Memory B cell (primary cell): ENCODE data around the gene RALGAPA2.
A peak's percentile ranks its signal among the peaks of the same experiment; 100 is the strongest.

ENCODE experiments used
- ATAC-seq: fragments of 150-1000 bp; cut with Tn5 transposase; 2 replicates; pipeline ENCODE4 v1.10.0; 2021; ENCODE audit warnings: low read depth, mild to moderate bottlenecking, moderate library complexity
- DNase-seq, 2 donors: peaks; one replicate each; pipeline ENCODE4 v3.0.0; 2022; ENCODE audit warnings: low spot score in 2 of 2
- H3K27ac Mint-ChIP-seq: one replicate; pipeline ENCODE4 v1.8.0; 2022; ENCODE audit warnings: mild to moderate bottlenecking, moderate library complexity, mixed read lengths
- H3K27me3 Mint-ChIP-seq: one replicate; pipeline ENCODE4 v1.8.0; 2022; ENCODE audit warnings: mixed read lengths
- H3K36me3 Mint-ChIP-seq: one replicate; pipeline ENCODE4 v1.8.0; 2022; ENCODE audit warnings: mild to moderate bottlenecking, mixed read lengths
- H3K4me1 Mint-ChIP-seq: one replicate; pipeline ENCODE4 v1.8.0; 2022; ENCODE audit warnings: mixed read lengths
- H3K4me3 Mint-ChIP-seq: one replicate; pipeline ENCODE4 v1.8.0; 2022; ENCODE audit warnings: mild to moderate bottlenecking, moderate library complexity, mixed read lengths
- H3K9me3 Mint-ChIP-seq: one replicate; pipeline ENCODE4 v1.8.0; 2022; ENCODE audit warnings: mixed read lengths

Gene RALGAPA2

GRCh38 chr20:20482453-20482852, 230.0 kb downstream of the RALGAPA2 start:
- Mint-ChIP-seq H3K27me3 (no peaks in the 10 kb centered on the region), H3K27ac (no peak overlapping the region), H3K9me3 (peaks cover 4% of the 10 kb centered on the region), H3K4me1 (no peaks in the 10 kb centered on the region), H3K36me3 (peaks cover 18% of the 10 kb centered on the region), H3K4me3 (no peak overlapping the region)
- DNase-seq (no peak), ATAC-seq (no peak)

GRCh38 chr20:20480689-20481088, 231.8 kb downstream of the RALGAPA2 start:
- no peaks in the 10 kb centered on the region for H3K4me1 Mint-ChIP-seq
- peaks cover 14% of the 10 kb centered on the region for H3K36me3 Mint-ChIP-seq
- ATAC-seq = no peak
- H3K9me3 Mint-ChIP-seq = no peaks in the 10 kb centered on the region
- H3K4me3 Mint-ChIP-seq = no peak overlapping the region
- H3K27ac Mint-ChIP-seq = no peak overlapping the region
- DNase-seq = no peak
- H3K27me3 Mint-ChIP-seq = no peaks in the 10 kb centered on the region

- no peak for ATAC-seq
- H3K27me3 Mint-ChIP-seq = no peaks in the 10 kb centered on the region
These were observed 232.3 kb downstream of the RALGAPA2 start for GRCh38 chr20:20480126-20480525.

GRCh38 chr20:20477444-20478041, 234.9 kb downstream of the RALGAPA2 start:
- Mint-ChIP-seq H3K27ac (no peak overlapping the region), H3K36me3 (peaks cover 22% of the 10 kb centered on the region)

More at GRCh38 chr20:20480126-20480525, 232.3 kb downstream of the RALGAPA2 start:
- Mint-ChIP-seq H3K4me1 (no peaks in the 10 kb centered on the region), H3K4me3 (no peak overlapping the region), H3K9me3 (no peaks in the 10 kb centered on the region), H3K36me3 (peaks cover 17% of the 10 kb centered on the region), H3K27ac (no peak overlapping the region)
- no peak for DNase-seq

GRCh38 chr20:20476504-20476903, 235.9 kb downstream of the RALGAPA2 start:
- no peaks in the 10 kb centered on the region for H3K4me1 Mint-ChIP-seq
- DNase-seq (no peak), ATAC-seq (no peak)
- H3K4me3 Mint-ChIP-seq = no peak overlapping the region
- H3K27ac Mint-ChIP-seq = no peak overlapping the region
- H3K9me3 Mint-ChIP-seq = no peaks in the 10 kb centered on the region
- peaks cover 21% of the 10 kb centered on the region for H3K36me3 Mint-ChIP-seq
- H3K27me3 Mint-ChIP-seq = no peaks in the 10 kb centered on the region

More at GRCh38 chr20:20477444-20478041, 234.9 kb downstream of the RALGAPA2 start:
- ATAC-seq (no peak), DNase-seq (no peak)
- Mint-ChIP-seq H3K4me3 (no peak overlapping the region), H3K27me3 (no peaks in the 10 kb centered on the region), H3K9me3 (no peaks in the 10 kb centered on the region), H3K4me1 (no peaks in the 10 kb centered on the region)

GRCh38 chr20:20473657-20474056, 238.8 kb downstream of the RALGAPA2 start:
- DNase-seq (no peak), ATAC-seq (no peak)
- no peak overlapping the region for H3K27ac Mint-ChIP-seq
- H3K36me3 Mint-ChIP-seq = peaks cover 20% of the 10 kb centered on the region
- no peaks in the 10 kb centered on the region for H3K27me3 Mint-ChIP-seq
- H3K4me3 Mint-ChIP-seq = no peak overlapping the region
- H3K4me1 Mint-ChIP-seq = no peaks in the 10 kb centered on the region
- H3K9me3 Mint-ChIP-seq = no peaks in the 10 kb centered on the region

- H3K4me3 Mint-ChIP-seq = no peak overlapping the region
- peaks cover 2% of the 10 kb centered on the region for H3K4me1 Mint-ChIP-seq
- H3K27me3 Mint-ChIP-seq = no peaks in the 10 kb centered on the region
- DNase-seq = no peak
- H3K9me3 Mint-ChIP-seq = no peaks in the 10 kb centered on the region
- no peak overlapping the region for H3K27ac Mint-ChIP-seq
- no peak for ATAC-seq
- peaks cover 22% of the 10 kb centered on the region for H3K36me3 Mint-ChIP-seq
These were observed 239.7 kb downstream of the RALGAPA2 start for GRCh38 chr20:20472684-20473274.

- H3K4me3 Mint-ChIP-seq = peak overlapping the region; percentile 54
- H3K4me1 Mint-ChIP-seq = peaks cover 23% of the 10 kb centered on the region
- DNase-seq (no peak), ATAC-seq (peak; percentile 22)
- H3K27ac Mint-ChIP-seq = peak overlapping the region; percentile 87
- H3K9me3 Mint-ChIP-seq = no peaks in the 10 kb centered on the region
- H3K27me3 Mint-ChIP-seq = no peaks in the 10 kb centered on the region
- H3K36me3 Mint-ChIP-seq = peaks cover 5% of the 10 kb centered on the region
These were observed 246.0 kb downstream of the RALGAPA2 start for GRCh38 chr20:20466341-20466879.

GRCh38 chr20:20465252-20465651, 247.2 kb downstream of the RALGAPA2 start:
- Mint-ChIP-seq H3K27me3 (no peaks in the 10 kb centered on the region), H3K9me3 (no peaks in the 10 kb centered on the region), H3K27ac (peak overlapping the region; percentile 64), H3K4me3 (no peak overlapping the region), H3K36me3 (peaks cover 5% of the 10 kb centered on the region), H3K4me1 (peaks cover 23% of the 10 kb centered on the region)
- DNase-seq (no peak), ATAC-seq (no peak)

- peak overlapping the region; percentile 64 for H3K27ac Mint-ChIP-seq
- H3K9me3 Mint-ChIP-seq = no peaks in the 10 kb centered on the region
- ATAC-seq (peak; percentile 92), DNase-seq (peak in 1 of 2 donors; percentile 41)
- H3K36me3 Mint-ChIP-seq = peaks cover 2% of the 10 kb centered on the region
- peaks cover 23% of the 10 kb centered on the region for H3K4me1 Mint-ChIP-seq
- no peaks in the 10 kb centered on the region for H3K27me3 Mint-ChIP-seq
- H3K4me3 Mint-ChIP-seq = peak overlapping the region; percentile 57
These were observed 248.5 kb downstream of the RALGAPA2 start for GRCh38 chr20:20463933-20464374.

- no peaks in the 10 kb centered on the region for H3K27me3 Mint-ChIP-seq
- no peaks in the 10 kb centered on the region for H3K9me3 Mint-ChIP-seq
- H3K4me1 Mint-ChIP-seq = peaks cover 22% of the 10 kb centered on the region
- H3K27ac Mint-ChIP-seq = no peak overlapping the region
- DNase-seq (no peak), ATAC-seq (no peak)
- H3K36me3 Mint-ChIP-seq = peaks cover 4% of the 10 kb centered on the region
- H3K4me3 Mint-ChIP-seq = no peak overlapping the region
These were observed 250.3 kb downstream of the RALGAPA2 start for GRCh38 chr20:20462185-20462584.

GRCh38 chr20:20461551-20461950, 250.9 kb downstream of the RALGAPA2 start:
- Mint-ChIP-seq H3K27me3 (no peaks in the 10 kb centered on the region), H3K9me3 (no peaks in the 10 kb centered on the region)
- ATAC-seq = no peak

GRCh38 chr20:20459726-20460125, 252.7 kb downstream of the RALGAPA2 start:
- Mint-ChIP-seq H3K4me1 (peaks cover 7% of the 10 kb centered on the region), H3K27me3 (no peaks in the 10 kb centered on the region), H3K27ac (no peak overlapping the region), H3K9me3 (no peaks in the 10 kb centered on the region), H3K36me3 (peaks cover 8% of the 10 kb centered on the region), H3K4me3 (no peak overlapping the region)
- ATAC-seq = no peak
- no peak for DNase-seq

More at GRCh38 chr20:20461551-20461950, 250.9 kb downstream of the RALGAPA2 start:
- H3K27ac Mint-ChIP-seq = no peak overlapping the region
- no peak for DNase-seq
- H3K4me3 Mint-ChIP-seq = no peak overlapping the region
- peaks cover 8% of the 10 kb centered on the region for H3K36me3 Mint-ChIP-seq
- H3K4me1 Mint-ChIP-seq = peaks cover 19% of the 10 kb centered on the region

- no peaks in the 10 kb centered on the region for H3K27me3 Mint-ChIP-seq
- no peak overlapping the region for H3K27ac Mint-ChIP-seq
- DNase-seq = no peak
- no peak overlapping the region for H3K4me3 Mint-ChIP-seq
- peaks cover 9% of the 10 kb centered on the region for H3K4me1 Mint-ChIP-seq
- ATAC-seq = no peak
- no peaks in the 10 kb centered on the region for H3K9me3 Mint-ChIP-seq
- peaks cover 8% of the 10 kb centered on the region for H3K36me3 Mint-ChIP-seq
These were observed 254.9 kb downstream of the RALGAPA2 start for GRCh38 chr20:20457392-20458126.
